ENCODE measurements around the gene MPP3.
A peak's percentile ranks its signal among the peaks of the same experiment; 100 is the strongest.
"Not testable (repeated sequence)": the region's sequence is repeated elsewhere in the genome, so short reads cannot be mapped to it uniquely, and the experiment has no call there.

Gene MPP3

DNA sequence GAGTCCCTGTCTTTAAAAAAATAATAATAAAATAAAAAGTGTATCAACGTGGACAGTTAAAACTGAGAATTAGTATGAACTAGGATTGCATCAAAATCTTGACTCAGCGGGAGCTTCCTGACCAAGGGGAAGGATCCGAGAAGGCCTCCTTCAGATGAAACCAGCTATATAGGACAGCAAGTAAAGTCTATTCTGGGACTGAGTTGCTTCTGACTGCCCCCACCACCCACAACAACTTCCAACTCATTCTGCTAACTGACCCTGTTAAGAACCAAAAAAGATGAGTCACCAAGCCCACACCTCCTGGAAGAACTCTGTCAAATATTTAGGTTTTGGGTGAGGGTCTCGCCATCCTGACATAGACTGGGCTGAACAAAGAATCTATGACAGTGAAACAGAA is 24.9 kb downstream of the MPP3 start:
- DNase-seq (ENCODE audit: low read depth, low spot score), result no peak

DNA sequence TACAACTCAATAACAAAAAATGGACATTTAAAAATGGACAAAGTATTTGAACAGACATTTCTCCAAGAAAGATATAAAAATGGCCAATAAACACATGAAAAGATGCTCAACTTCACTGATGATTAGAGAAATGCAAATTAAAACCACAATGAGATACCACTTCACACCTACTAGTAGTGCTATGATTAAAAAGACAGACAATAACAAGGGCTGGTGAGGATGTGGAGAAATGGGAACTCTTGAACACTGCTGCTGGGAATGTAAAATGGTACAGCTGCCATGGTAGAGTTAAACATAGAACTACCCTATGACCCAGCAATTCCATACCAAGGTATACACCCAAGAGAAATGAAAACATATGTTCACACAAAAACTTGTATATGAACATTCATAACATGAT is 27.8 kb downstream of the MPP3 start:
- no peak for DNase-seq (ENCODE audit: low read depth, low spot score)

DNA sequence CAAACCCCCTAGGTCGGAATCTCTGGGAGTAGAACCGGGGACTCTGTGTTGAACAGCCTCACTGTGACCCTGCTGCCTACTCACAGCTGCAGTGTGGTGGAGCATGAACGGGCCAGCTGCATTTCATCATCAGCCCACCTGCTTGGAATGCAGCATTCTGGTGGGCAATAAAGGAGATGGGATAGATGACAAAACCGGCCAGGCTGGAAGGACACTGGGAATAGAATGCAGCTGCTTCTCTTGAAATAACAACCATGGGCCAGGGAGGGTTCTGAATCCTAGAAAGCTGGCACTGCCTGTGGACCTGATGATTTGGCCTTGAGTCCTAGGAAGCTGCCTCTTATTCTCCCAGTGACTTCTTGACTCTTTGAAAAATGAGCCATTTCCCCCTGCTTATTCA is 29.2 kb downstream of the MPP3 start:
- DNase-seq (ENCODE audit: low read depth, low spot score), result no peak

DNA sequence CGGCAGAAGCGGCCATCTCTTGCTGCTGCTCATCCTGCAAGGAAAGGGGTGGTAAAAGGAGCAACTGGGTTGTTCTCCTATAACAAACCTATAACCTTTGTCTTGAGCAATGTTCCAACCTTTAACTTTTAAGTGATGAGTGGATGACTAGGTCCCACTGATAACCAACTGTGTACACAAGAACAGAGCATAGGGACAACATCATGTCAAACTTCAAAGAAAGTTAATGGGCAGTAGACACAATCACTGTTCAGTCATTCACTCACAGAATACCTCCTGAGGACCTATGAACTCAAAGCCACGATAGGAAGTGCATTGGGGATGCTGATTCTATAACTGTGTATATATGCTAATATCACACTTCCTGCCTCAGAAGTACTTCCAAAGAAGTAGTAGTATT is 31.1 kb downstream of the MPP3 start:
- no peak for DNase-seq (ENCODE audit: low read depth, low spot score)

DNA sequence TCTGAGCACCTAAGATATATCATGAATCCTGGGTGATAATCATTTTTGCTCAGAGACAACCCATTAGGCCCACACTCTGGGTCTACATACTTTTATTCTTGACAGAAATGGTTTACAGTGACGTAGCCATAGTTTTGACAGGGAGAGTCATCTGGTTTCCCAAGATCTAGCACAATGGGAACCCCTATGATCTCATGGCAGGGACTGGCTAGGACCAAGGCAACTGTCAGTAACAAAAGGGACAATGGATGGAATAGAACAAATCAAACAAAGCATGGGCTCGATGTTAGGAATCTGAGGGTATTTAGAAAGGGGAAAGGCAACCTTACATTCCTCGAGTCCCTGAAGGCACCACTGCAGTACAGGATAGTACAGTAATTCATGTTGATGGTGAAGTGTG is 32.2 kb downstream of the MPP3 start:
- DNase-seq (ENCODE audit: low read depth, low spot score), result no peak

DNA sequence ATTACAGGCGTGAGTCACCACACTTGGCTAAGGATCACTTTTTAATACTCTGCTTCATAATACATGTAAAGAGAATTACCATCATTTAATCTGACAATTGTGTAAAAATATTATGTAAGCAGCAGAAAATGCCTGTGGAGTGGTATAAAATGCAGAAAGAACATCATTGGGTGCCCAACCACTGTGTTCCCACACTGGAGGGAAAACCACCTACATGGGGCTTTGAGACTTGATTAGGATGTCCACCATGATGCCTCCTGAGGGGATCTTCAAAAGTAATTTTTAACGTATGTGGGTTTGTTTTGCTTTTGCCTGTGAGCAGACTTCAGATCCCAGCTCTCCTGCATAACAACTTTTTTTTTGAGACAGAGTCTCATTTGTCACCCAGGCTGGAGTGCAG is 33.9 kb downstream of the MPP3 start:
- DNase-seq (ENCODE audit: low read depth, low spot score), result no peak

DNA sequence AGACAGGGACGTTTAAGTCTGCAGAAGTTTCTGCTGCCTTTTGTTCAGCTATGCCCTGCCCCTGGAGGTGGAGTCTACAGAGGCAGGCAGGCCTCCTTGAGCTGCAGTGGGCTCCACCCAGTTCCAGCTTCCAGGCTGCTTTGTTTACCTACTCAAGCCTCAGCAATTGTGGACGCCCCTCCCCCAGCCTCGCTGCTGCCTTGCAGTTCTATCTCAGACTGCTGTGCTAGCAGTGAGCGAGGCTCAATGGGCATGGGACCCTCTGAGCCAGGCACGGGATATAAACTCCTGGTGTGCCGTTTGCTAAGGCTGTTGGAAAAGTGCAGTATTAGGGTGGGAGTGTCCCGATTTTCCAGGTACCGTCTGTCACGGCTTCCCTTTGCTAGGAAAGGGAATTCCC is 34.9 kb downstream of the MPP3 start:
- not testable (repeated sequence) for DNase-seq (ENCODE audit: low read depth, low spot score)

DNA sequence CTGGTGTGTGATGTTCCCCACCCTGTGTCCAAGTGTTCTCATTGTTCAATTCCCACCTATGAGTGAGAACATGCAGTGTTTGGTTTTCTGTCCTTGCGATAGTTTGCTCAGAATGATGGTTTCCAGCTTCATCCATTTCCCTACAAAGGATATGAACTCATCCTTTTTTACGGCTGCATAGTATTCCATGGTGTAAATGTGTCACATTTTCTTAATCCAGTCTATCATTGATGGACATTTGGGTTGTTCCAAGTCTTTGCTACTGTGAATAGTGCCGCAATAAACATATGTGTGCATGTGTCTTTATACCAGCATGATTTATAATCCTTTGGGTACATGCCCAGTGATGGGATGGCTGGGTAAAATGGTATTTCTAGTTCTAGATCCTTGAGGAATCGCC is 40.3 kb downstream of the MPP3 start:
- not testable (repeated sequence) for DNase-seq (ENCODE audit: low read depth, low spot score)

DNA sequence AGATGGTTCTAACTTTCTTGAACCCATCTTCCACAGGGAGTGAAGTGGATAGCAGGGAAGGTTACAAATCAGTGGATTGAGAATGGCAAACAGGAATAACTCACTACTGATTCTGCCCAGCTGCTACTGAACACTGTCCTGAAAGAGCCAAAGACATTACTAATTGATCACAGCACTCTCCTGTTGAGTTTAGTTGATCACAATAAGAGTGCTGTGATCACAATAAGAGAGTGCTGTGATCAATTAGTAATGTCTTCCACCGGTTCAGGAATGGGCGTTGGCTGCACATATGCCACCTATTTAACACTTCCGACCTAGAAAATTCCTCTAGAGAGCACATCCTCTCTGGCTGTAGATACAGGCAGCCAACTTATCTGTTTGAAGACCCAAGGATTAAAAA is 41.4 kb downstream of the MPP3 start:
- no peak for DNase-seq (ENCODE audit: low read depth, low spot score)

DNA sequence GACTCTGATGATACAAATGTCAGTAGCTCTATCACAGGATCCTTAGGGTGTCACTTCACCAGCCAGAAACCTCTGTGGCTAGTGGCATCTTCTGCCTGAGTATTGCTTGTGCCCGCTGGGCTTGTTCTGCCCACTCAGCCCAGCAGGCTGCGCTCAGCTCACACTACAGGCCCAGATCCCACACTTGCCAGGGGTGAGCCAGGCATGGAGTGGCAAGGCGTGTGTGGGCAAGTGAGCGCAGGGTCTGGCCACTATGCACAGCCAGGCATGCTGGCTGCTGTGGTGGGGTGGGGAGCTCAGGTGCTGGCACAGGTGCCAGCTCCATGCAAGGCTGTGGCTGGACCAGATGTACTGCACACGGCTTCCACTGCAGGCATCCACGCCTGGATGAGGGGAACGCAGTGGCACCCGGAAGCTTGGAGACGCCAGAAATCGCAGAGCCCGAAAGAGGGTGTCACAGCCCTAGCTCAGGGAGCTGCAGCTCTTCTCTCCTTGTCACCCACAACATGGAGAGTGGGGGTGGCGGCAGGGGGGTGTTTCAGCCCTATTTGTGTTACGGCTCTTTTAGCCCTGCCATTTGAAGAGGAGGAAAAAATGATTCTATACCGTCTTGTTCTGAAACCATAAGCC is 42.5 kb downstream of the MPP3 start:
- no peak for DNase-seq (ENCODE audit: low read depth, low spot score)

DNA sequence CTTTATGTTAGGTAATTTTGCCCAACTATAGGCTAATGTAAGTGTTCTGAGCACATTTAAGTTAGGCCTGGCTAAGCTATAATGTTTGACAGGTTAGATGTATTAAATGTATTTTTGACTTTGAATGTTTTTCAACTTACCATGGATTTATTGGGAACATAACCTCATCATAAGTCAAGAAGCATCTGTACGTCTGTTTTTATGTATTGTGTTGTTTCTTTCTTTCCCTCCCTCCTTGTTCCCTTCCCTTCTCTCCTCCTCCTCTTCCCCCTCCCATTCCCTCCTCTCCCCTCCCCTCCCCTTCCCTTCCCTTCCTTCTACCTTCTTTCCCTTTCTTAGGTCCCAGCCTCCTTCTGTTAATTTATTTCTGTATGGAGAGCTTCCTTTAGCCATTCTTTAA is 43.5 kb downstream of the MPP3 start:
- DNase-seq (ENCODE audit: low read depth, low spot score), result no peak

DNA sequence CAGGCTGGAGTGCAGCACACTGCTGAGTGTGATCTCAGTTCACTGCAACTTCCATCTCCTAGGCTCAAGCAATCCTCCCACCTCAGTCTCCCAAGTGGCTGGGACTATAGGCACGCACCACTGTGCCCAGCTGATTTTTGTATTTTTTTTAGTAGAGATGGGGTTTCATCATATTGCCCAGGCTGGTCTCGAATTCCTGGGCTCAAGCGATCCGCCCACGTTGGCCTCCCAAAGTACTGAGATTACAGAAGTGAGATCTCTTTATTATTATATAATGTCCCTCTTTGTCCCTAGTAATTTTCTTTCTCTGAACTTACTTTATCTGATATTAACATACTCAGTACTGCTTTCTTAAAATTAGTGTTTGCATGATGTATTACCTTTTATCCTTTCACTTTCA is 44.4 kb downstream of the MPP3 start:
- no peak for DNase-seq (ENCODE audit: low read depth, low spot score)

DNA sequence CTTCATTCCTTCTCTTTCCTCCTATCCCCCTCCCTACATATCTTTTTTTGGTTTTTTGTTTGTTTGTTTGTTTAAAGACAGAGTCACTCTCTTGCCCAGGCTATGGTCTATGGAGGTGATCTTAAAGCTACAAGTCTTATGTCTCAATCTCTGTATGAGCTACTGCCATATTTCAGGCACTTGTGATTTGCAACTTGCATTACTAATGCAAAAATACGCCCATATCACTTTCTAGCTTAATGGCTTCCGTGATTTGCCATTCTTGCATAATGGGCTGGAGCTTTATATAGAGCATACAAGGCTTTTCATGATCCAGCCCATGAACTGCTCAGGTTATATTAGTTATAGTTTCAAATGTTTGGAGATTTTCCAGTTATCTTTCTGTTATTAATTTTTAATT is 45.2 kb downstream of the MPP3 start:
- DNase-seq (ENCODE audit: low read depth, low spot score), result no peak

DNA sequence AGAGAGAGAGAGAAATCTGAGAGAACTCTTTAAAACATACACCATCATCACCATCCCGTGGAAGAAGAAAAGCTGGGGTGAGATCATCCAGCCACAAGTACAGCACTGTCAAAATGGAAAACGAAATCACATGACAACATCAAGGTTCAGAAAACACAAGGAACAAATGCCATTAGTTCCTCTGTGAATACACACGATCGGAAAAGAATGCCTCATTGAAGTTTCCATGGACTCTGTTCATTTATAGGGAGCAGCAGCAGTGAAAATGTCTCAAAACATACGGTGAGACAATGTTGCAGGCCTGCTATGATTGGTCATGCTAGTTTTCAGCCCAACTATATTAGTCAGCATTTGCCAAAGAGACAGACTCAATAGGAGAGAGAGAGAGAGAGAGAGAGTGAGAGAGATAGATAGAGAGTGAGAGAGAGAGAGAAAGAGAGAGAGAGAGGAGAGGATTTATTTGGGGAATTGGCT is 48.3 kb downstream of the MPP3 start:
- DNase-seq (ENCODE audit: low read depth, low spot score), result no peak

DNA sequence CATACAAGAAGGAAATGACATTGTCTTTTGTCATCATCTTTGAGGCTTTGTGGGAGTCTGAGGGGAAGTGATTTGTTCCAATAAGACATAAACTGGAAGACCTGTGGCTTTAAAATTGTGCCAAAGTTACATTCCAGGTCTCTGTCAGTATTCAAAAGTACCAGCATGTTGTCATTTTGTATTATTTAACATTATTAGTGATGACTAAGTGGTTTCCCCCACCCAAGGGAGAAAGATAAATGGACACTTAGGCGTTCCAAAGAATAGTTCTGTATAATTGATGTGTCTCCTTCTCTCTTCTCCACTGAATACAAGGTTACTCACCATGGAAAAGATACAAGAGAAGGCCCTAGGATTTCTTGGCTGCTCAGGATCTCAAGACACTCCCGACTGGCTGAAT is 48.9 kb downstream of the MPP3 start:
- no peak for DNase-seq (ENCODE audit: low read depth, low spot score)

DNA sequence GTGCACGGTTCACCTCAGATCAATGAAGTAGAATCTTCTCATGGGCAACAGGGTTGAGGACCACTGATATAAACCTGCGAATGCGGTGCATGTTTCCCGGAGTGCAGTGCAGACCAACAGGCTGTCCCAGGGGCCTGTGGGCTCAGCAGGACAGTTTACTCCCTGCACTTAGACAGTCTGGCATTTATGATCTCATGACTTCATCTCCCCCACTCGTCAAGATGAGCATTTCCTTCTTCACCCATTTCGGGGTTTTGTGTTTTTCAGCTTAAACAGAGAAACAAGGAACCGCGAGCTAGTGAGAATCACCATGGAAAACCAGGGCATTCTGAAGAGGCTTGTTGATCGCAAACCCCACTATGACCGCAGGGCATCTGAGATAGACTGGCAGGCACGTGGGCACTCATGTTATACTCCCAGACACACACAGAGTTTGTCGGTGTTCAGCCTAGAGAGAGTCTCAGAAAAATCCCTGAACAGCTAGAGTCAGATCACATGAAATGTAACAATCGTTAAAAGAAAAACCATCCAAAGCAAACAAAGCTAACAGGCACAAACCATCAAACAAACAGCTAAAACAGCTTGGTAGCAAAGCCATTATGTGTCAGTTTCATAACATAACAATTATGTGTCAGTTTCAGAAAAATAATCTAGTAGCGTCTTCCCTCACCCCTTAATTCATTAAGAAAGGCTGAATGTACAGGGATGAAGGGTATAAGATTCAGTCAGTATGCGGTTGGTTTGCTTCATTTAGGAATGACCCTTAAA is 49.8 kb downstream of the MPP3 start:
- no peak for DNase-seq (ENCODE audit: low read depth, low spot score)

DNA sequence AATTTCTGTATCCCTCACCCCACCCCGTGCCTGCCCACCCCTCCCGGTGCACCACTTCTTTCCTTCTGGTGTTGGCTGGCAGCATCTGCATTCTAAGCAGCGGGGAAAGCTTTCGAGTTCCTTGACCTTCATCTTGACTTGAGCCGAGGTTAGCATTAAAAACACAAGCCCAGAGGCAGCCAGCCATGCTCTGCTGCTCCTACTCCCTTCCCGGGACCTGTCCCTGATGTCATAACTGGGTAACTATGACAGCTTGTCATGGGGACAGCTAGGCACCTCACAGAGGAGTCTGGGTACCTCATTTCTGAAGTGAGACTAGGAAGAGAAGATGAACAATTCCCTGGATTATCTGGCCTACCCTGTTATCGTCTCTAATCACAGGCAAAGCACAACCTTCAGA is 52.8 kb downstream of the MPP3 start, which contains the start of gene CFAP97D1:
TSS of gene CFAP97D1 (plus strand) at position 301 of the 400 bp plus-strand sequence. CDS start at position 329, 28 bp downstream.
- no peak for DNase-seq (ENCODE audit: low read depth, low spot score)

DNA sequence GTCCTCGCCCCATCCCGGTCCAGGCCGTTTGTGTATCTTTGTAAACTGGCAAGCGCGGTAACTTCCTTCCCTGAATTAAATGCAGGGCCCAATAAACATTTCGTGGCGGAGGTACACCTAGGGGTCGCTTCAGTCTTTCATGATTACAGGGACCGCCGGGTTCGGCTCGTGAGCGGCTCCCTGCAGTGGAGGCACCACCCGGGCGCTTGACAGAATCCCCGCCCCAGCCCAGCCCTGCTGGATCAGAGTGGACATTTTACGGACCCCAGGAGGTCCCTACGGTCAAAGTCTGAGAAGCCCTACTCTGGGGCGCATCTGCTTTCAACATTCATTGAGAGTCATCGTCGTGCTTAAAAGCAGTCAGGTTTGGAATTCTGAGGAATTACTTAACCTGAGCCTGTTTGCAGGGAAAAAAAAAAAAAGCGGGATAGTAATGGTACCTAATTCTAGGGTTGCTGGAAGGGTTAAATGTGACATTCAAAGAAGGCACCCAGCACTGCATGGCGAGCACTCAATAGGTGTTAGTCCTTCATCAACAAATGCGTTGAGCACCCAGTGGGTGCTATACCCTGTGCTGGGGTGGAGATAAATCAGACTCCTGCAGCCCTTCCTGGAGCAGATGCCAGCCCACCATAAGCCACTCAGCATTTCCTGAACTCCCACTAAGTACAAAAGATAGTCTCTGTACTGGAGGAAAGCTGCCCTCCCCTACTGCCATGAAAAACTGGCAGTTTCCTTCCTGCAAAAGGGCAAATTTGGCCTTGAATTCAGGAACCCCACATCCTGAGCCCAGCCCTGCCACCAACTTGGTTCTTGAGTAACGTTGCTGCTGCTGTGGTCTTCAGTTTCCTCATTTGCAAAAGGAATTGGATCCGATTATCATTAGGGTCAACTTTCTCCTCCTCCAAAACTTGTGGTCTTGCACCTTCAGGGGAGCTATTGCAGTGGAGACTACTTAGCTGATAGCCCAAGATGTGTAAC is 53.5 kb downstream of the MPP3 start:
- peak; percentile 9 for DNase-seq (ENCODE audit: low read depth, low spot score)

DNA sequence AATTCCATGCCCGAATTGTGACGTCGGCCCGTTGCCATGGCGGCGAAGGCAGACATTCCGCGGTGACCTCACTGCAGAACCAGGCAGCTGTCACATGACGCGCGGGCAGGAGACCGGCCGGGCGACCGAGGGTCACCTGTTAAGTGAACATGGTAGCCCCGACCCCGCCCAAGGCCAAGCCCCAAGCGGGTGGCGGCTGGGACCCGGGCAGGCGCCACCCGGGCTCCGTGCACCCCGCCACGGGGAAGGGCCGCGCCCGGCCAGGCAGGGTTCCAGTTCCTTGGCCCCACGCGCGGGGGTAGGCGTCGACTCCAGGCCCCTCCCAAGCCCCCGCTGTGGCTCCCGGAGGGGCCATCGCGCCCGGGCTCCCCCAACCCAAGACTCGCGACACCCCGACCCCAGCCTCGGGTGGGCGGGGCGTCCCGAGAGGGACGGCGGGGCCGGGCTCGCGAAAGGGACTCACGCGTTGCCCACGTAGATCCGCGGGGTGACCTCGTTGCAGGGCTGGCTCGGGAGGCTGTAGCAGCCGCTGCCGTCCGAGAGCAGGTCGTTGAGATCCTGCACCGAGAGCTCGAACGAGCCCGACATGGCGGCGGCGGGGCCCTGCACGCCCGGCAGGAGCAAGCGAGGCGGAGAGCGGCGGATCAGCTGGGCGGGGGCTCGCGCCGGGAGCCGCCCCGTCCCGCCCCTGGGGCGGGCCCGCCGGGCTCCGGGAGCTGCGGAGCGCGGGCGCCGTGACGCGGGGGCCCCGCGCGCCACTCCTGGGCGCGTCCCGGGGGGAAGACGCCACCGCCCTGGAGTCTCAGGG is 54.4 kb downstream of the MPP3 start, which contains the start of gene DUSP3:
TSS of gene DUSP3 (minus strand) at position 641 of the 808 bp plus-strand sequence. CDS start at position 588, 53 bp downstream.
- DNase-seq (ENCODE audit: low read depth, low spot score), result peak; percentile 39

DNA sequence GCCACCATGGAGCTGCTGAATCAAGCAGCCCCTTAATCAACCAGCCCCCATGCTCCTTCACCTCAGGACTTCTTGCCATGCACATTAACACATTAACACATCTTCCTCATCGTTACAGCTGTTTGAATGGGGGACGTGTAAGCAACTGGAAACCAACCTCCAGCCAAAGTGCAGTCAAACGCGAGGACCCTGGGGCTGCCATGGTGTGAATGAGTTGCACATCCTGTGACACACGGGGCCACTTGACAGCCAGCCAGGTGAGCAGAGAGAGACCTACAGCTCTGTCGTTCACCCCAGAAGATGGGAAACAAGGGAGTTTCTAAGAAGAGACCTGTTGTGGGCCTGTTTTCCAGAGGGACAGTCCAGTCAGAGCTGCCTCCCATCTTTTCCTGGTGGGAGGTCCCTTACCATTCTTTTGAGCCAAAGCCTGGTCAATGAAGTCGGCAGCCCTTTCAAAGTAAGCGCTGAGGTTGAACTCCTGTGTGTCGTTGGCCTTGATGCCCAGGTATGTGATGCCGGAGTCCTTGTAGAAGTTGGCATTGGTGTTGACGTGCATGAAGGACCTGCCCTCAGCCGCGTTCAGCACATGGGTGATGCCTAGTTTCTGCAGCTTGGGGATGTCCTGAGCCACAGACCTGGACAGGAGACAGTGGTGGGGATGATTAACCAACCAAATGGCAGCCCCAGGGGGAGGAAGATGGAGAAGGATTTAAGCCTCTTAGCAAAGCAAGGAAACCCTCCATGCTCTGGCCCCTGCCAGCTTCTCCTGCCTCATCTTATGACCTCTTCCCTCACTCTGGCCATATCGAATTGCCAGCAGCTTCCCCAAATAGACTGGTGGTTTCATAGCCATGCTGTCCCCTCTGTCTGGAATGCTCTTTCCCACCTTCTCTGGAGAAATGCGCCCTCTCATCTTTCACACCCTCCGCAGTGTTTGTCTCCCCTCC is 58.4 kb downstream of the MPP3 start:
- DNase-seq (ENCODE audit: low read depth, low spot score), result no peak

All from activated naive CD8-positive, alpha-beta T cell treated with anti-CD3 and anti-CD28 coated beads, Interleukin-2, amount 50 U/mL, for 16 hours (primary cell).